ENCODE results near the gene FGF14. TPM values are rescaled to one million over a fixed set of nuclear protein-coding genes. Genes with fewer than 3 reads are reported as not detected.
"Not testable (repeated sequence)": the region's sequence is repeated elsewhere in the genome, so short reads cannot be mapped to it uniquely, and the experiment has no call there.

FGF14 gene
- polyA plus RNA-seq, 1 donor = 0.23 TPM

DNA sequence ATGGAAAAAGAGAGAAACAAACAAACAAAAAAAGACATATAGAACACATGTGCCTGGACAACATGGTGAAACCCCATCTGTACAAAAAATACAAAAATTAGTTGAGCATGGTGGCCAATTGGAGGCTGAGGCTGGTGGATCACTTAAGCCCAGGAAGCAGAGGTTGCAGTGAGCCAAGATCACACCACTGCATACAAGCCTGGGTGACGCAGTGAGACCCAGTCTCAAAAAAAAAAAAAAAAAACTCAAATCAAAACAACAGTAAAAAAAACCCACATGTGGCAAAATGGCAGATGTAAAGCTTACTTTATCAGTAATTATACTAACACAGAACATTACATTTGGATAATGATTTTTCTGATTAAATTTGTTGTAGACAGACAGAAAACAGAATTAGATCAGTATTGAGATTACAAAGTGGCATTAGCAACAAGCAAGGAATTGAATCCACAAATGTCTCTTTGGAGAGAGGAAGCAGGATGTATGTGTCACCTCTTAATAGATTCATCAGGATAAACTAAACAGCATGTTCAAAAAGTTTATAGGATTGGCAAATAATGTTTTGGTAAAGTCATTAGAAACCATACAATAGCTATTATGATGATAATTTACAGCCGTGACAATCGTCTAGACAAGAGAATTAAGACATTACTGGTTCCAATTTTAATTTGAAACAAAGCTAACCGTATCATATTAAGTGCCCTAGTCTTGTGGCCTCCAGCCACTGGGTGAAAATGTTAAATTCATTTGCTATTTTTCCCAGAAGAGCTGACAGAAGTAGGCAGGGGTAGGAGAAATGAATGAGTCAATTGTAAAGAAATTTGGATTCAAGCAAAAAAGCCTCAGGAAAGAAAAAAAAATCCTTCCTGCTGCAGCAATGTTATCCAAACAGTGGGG is 206.0 kb downstream of the FGF14 start:
- no peak for DNase-seq (ENCODE audit: low read depth)

DNA sequence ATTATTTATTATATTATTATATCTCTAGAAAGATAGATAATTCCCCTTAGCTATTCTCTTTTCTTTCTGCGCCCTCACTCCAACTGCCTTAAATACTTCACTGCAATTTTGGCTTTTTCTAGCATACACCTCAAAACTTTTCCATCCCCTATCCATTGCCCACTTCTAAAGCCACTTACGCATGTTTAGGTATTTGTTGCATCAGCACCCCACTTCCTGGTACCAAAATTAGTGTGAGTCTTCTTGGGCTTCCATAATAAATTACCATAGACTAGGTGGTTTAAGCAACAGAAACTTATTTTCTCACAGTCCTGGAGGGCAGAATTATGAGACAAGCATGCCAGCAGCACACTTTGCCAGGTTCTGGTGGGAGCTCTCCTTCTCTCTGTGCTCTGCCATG is 209.0 kb downstream of the FGF14 start:
- no peak for DNase-seq (ENCODE audit: low read depth)

DNA sequence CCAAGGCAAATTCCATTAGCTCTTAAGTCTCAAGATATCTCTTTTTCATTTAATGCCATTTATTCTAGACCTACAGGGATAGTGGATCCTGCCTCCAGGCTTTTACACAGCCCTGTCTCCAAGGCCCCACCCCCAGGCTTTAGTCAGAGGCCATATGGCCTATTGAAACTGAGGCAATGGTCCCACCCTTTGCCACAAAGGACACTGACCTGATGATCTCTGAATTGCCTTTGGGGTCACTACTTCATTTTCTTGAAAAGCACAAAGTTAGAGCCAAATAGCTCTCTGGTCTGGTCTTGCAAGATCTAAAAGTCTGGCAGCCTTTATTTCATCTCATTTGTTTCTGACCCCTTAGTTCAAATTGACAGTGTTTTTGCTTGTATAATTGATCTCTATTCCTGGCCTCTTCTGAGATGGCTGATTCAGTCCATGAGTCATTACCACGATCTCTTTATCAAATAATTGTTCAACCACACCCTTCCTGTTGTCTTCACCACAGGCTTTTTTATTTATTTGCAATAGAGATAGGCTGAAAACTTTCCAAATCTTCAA is 209.8 kb downstream of the FGF14 start:
- no peak for DNase-seq (ENCODE audit: low read depth)

DNA sequence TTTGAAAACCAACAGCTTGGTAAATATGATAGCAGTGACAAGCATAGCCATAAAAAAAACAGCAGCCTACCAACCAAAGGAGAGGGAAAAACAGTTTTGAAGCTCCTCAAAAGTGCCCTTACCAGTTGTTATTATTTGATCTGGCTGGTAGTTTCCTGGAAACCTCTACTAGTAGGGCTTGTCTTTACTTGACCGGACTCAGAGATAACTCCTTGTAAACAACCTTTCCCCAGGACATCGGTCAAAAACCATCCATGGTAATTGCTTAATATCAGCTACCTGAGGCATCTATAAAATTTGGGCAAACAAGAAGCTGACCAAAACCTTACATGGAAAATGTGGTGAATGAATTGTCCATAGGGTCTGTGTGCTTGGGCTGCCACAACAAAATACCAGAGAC is 210.9 kb downstream of the FGF14 start:
- no peak for DNase-seq (ENCODE audit: low read depth)

DNA sequence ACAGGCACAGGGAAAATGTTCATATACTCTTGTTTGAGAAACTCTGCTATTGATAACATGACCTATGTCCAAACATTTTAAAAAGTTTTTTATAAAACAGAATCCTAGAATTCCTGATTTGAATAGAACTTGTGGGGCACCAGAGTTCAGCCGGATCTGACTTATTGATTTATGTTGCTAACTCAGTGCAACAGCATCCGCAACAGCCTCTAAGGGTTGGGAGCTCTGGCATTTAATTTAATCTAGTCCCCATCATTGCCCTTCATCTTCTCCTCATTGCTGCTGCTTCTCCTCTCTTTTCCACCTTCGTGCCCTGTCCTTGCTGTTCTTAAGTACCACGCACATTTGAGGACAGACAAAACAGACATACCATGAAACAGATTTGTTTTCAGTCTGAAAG is 214.5 kb downstream of the FGF14 start:
- DNase-seq (ENCODE audit: low read depth) = no peak

- no peak for DNase-seq (ENCODE audit: low read depth)
These were observed 216.4 kb downstream of the FGF14 start for GRCh38 chr13:102185375-102185984.

GRCh38 chr13:102183509-102184182 is 218.2 kb downstream of the FGF14 start:
- no peak for DNase-seq (ENCODE audit: low read depth)

GRCh38 chr13:102182170-102182569 is 219.7 kb downstream of the FGF14 start:
- DNase-seq (ENCODE audit: low read depth) = no peak

DNA sequence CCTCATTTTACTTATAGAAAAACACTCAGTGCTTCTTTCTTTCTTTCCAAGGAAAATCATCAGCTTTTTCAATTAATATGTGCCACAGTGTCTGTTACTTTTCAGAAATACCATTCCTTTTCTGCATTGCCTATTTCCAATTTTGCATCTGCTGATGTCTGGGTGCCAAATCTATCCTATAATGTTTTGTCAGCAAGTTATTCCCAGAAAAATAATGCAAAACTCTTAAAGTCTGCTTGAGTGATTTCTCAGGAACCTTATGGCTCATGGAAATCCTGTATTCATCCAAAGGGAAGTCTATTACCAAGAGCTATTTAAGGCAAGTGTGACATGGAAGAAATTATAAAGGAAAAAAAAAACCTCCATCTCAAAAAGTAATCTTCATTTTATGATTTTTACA is 224.4 kb downstream of the FGF14 start:
- no peak for DNase-seq (ENCODE audit: low read depth)

DNA sequence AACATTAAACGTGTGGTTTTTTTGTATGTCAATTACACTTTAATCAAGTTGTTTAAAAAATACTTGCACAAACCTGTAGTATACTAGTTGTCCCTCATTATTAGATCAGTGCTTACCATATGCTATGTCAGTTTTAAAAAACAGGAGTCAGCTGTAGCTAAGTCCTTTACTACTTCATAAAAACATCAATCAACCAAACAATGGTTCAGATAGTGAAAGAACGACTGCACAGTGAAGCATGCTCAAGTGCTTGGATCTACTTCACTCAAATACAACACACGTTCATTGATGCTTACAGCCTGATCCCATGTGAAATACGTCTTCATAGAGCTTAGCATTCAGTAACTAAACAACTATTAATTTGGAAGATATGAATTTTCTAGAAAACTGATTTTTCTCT is 225.0 kb downstream of the FGF14 start:
- DNase-seq (ENCODE audit: low read depth) = no peak

DNA sequence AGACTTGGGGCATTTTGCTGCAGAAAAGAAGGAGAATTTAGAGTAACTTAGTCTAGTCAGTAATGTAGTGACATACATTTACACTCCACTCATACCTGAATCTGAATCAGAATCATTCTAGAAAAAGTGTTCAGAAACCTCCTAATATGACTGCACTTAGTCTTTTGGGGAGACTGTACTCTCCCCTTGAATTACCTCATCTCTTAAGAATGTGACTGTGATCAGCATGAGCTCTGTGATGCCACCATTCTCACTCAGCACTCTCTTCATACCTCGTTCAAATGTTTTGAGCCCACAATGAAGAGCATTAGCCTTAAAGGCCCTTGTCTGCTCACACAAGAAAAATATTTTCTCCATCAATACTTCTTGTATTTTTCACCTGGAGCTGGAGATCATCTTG is 229.4 kb downstream of the FGF14 start:
- DNase-seq (ENCODE audit: low read depth) = no peak

DNA sequence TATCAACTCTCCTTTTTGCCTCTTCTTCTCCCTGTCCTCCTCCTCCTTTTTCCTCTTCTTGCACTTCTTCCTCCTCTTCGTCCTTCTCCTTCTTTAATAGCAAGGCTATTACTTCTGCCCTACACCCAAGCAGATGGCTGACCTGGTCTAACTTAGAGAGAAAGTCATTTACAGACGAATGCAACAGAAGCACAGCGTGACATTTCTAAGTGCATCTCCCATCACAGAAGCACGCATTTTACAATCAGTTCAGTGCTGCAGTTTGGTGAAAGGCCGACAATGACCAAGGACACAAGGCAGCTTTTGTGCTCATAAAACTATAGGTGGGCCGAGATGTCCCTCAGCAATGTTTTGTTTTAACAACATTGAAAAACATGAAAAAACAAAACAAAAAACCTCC is 231.5 kb downstream of the FGF14 start:
- DNase-seq (ENCODE audit: low read depth) = no peak

DNA sequence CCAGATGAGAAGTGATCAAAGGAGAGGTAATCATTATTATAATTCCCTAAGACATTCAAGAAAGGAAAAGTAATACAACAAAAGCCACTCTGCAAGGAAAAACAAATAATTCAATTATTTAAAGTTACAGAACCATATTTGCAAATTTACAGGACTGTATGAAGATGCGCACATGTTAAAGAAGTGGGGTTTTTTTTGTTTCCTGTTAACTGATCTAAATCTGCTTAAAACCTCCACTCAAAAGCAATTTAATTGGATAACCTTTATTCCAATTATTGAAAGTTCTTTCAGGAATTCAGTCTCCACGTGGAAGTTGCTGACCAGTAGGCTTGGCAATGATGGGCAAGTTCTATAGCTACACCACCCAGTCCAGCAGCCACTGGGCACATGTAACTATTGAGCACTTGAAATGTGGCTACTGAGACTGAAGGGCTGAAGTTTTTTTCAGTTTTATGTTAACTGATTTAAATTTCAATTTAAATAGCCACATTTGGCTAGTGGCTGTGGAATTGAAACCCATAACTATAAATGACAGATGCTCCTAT is 232.3 kb downstream of the FGF14 start:
- DNase-seq (ENCODE audit: low read depth) = no peak

DNA sequence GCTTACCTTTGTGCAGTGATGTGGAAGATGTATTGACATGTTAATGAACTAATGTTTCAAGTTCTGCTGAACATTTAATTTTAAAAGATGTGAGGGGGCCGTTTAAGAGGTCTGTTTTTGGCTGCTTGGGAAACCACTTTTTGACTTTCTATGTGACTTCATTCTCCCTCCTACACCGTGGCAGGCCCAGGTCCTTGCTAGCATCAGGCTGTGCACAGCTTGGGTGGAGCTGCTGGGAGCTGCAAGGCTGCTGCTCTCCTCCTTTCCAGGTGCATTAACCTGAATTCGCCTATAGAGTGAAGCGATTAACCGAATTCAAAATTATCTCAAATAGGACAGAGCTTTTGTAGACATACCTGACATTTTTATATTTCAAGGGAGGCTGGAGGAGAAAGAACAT is 249.1 kb downstream of the FGF14 start:
- no peak for DNase-seq (ENCODE audit: low read depth)

- no peak for DNase-seq (ENCODE audit: low read depth)
These were observed 254.5 kb downstream of the FGF14 start for GRCh38 chr13:102147353-102147752.

- DNase-seq (ENCODE audit: low read depth) = no peak
These were observed 256.1 kb downstream of the FGF14 start for GRCh38 chr13:102145750-102146149.

DNA sequence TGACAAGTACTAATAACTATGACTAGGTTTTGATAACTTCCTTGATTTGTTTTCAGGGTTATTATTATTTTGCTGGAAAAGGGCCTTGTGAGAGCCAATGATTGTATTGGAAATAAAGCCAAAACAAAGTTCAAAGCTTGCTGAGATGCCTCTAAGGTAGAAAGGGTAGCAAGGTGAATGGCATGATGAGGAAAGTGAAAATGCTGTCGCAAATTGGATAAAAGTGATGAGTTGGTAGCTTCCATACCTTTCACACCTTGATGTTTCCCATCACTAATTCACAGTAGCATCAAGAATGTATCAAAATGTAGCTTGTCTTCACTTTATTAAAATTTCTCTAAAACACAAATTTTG is 259.4 kb downstream of the FGF14 start:
- no peak for DNase-seq (ENCODE audit: low read depth)

DNA sequence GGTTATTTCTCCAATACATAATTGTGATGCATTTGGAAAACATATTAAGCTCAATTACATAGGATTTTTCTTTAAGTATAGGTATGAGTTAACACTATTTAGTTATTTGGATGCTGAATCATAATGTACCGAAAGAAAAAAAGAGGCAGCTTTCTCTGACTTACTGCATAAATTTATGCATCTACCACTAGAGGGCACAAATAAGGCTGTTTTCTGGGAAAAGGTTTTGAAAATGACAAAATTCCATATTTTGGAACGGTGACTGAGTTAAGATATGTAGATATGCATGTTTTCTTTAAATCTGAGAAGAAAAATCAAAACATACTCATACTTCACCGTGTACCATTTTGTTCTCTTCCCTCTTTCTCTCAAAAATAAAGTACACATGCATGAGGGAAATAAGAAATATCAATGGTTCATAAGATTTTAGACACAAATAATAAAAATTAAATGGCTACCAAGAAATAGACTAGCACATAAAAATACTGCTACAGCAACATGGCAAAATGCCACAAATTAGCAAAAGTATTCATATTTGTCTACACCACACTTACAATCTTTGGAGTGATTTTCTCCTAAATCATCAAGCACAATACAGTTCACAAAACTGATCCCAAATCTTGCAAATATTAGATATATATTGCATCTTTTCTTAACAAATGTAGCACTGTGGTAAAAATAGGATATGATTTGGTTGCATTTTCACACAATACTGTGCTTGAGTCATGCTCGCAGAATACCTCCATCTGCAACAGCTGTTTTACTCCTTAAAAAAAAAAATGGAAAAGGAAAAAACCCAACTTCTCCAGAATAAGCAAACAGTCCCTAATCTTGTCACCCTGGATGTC is 260.0 kb downstream of the FGF14 start:
- no peak for DNase-seq (ENCODE audit: low read depth)

DNA sequence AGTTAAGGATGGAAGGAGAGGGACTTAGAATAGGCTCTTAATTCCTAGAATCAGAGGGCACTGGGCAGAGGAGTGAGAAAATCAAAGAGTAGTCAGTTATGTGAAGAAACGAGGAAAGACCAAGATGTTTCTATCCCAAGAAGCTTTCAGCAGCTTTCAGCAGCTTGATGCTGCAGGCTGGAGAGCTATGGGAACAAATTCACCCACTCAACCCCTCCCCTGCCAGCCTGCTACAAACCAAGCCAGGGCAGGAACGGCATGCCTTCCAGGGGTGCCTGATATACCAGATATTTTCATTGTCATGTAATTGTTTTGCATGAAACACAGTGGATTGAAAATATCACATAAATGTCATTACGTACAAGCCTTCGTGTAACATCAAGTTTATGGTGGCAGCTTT is 262.2 kb downstream of the FGF14 start:
- no peak for DNase-seq (ENCODE audit: low read depth)

- no peak for DNase-seq (ENCODE audit: low read depth)
These were observed 263.1 kb downstream of the FGF14 start for GRCh38 chr13:102138635-102139190.

DNA sequence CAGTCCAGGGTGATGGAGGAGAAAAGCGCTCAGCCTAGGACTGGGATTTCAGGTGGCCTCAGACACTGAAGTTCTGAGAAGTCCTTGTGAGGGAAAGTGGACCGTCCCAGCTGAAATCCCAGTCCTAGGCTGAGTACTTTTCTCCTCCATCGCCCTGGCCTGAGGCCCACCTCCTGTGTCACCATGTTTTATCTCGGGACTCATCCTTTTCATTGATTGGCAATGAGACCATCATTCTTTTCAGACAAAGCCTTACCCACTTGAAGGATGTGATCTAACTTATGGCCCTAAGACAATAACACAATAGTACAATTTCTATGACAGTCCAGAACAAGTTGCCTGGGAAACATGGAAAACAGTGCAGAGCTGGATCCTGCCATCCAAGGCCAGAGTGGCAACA is 263.9 kb downstream of the FGF14 start:
- not testable (repeated sequence) for DNase-seq (ENCODE audit: low read depth)
